GM21786 (cell line): ENCODE results near the gene PARM1.
A peak's percentile ranks its signal among the peaks of the same experiment; 100 is the strongest.

Source experiments
- ATAC-seq: cut with Tn5 transposase; IDR thresholded peaks from one replicate; pipeline ENCODE4 v1.9.1; 2021; ENCODE audit not compliant: unreplicated experiment

The PARM1 gene

GRCh38 chr4:75065909-75066308 lies 133.0 kb downstream of the PARM1 start:
- no peak for ATAC-seq

DNA sequence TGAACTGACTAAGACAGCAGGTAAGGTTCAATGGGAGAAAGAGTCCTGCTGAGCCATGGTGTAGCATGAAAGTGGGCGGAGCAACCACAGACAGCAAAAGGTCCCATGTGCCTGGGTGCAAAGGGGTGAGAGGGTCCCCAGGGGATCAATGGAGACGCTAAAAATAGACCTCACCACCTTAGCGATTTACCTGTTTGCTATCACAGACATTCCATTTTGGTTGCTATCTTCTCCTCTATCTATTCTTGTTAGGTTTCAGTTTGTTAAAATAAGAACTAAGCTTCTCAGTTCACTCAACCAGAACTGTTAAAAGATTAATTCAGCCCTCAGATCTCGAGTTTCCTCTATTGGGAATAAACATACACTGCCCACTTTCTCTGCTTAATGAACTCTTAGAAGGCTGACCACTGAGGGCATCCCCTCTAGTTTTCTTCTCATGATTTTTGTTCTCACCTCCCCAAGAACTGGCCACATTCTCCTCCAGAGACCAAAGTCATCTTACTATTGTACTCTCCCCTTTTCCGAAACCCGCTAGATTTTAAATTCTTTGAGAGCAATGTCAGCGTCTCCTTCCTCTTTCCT lies 136.7 kb downstream of the PARM1 start:
- ATAC-seq, result peak; percentile 81

DNA sequence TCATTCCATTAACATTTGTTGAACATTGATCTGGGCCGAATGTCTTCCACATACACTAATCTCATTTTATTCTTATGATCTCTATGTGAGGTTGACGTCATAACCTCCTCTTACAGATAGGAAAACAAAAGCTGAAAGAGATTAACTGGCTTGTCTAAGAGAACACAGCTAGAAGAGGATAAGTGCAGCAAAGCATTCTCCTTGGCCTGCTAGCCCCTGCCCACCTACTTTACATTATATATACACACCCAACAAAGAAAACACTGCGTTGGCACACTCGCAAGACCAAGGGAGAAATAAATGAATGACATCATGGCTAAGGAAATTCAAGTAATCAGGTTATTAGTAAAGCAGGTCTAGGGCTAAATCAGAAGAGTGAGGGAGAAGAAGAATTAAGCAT lies 138.4 kb downstream of the PARM1 start:
- no peak for ATAC-seq

DNA sequence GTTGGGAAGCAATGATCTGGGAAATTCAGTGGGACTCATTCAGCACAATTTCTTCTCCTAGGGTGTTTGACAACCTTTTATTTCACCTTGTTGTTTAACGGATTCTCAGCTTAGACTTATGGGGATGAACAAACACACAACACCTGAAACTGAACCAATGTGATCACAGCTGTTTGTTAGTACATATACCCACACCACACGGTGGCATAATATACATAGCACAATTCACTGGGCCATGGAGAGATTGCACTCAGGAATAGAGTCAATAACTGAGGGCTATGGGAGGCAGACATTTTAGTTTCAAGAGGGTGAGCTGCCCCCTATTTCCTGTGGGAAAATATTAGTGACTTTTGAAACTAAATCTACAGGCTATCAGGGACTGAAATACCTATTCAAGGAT lies 148.0 kb downstream of the PARM1 start:
- ATAC-seq, result no peak

- ATAC-seq, result no peak
Observed at GRCh38 chr4:75081561-75081960, 148.6 kb downstream of the PARM1 start.

- no peak for ATAC-seq
Observed at GRCh38 chr4:75087416-75087815, 154.5 kb downstream of the PARM1 start.

GRCh38 chr4:75087865-75088264 lies 154.9 kb downstream of the PARM1 start:
- no peak for ATAC-seq

GRCh38 chr4:75089206-75089605 lies 156.3 kb downstream of the PARM1 start:
- no peak for ATAC-seq

DNA sequence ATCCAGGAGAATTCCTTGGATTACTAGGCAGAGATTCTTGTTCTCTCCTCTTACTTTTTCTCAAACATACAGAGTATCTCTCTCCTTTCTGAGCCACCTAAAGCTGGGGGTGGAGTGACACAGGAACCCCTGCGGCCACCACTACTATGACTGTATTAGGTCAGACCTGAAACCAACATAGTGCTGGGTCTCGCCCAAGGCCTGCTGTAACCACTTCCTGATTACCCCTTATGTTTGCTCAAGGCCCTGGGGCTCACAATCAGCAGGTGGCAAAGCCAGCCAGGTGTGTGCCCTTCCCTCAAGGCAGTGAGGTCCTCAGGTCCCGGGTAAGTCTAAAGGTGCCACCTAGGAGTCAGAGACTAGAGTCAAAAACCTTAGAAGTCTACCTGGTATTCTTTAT lies 166.4 kb downstream of the PARM1 start:
- ATAC-seq, result peak; percentile 90
